Cardiac fibroblast (primary cell): ENCODE measurements around the gene SUV39H2.
"Not testable (repeated sequence)": the region's sequence is repeated elsewhere in the genome, so short reads cannot be mapped to it uniquely, and the experiment has no call there.

Experiments used
- DNase-seq, 2 donors: peaks; one replicate each; pipeline versions ENCODE4 v3.0.0 to v3.0.0-alpha.2; 2010; ENCODE audit warnings: low read depth in 2 of 2
- H3K4me3 ChIP-seq, 2 donors: replicated peaks in 1 of 2; 1 replicate in 1 of 2; 2 replicates in 1 of 2; pipeline ENCODE4 v1.5.1; 2011; ENCODE audit warnings: low read depth in 2 of 2, low read length in 2 of 2, mild to moderate bottlenecking in 2 of 2, moderate library complexity in 1 of 2
- CTCF ChIP-seq: IDR thresholded peaks from one replicate; pipeline ENCODE4 v1.5.1; 2011; ENCODE audit warnings: low read depth, mild to moderate bottlenecking, low read length, inconsistent platforms

SUV39H2 gene

GRCh38 chr10:14926061-14926470 is 47.4 kb downstream of the SUV39H2 start:
- H3K4me3 ChIP-seq, result no peak overlapping the region
- no peak for TF ChIP-seq CTCF
- no peak for DNase-seq

- TF ChIP-seq CTCF, result no peak
- DNase-seq, result no peak
- no peak overlapping the region for H3K4me3 ChIP-seq
Measured at GRCh38 chr10:14926722-14927416, 48.2 kb downstream of the SUV39H2 start.

GRCh38 chr10:14930610-14931009 is 51.9 kb downstream of the SUV39H2 start:
- H3K4me3 ChIP-seq, result no peak overlapping the region
- no peak for TF ChIP-seq CTCF
- DNase-seq, result no peak

GRCh38 chr10:14936584-14936983 is 57.9 kb downstream of the SUV39H2 start:
- peak; percentile 16 for DNase-seq
- no peak for TF ChIP-seq CTCF
- no peak overlapping the region for H3K4me3 ChIP-seq

- DNase-seq, result peak in 1 of 2 donors; percentile 32
- H3K4me3 ChIP-seq, result not testable (repeated sequence)
Measured at GRCh38 chr10:14938971-14939370, 60.3 kb downstream of the SUV39H2 start.

- DNase-seq, H3K4me3 ChIP-seq: not testable (repeated sequence)
Measured at GRCh38 chr10:14942147-14942949, 63.7 kb downstream of the SUV39H2 start.

GRCh38 chr10:14942950-14943338 is 64.3 kb downstream of the SUV39H2 start:
- not testable (repeated sequence) for DNase-seq, H3K4me3 ChIP-seq

- TF ChIP-seq CTCF, result no peak
- DNase-seq, result peak; percentile 15 to 60
Measured at GRCh38 chr10:14945108-14945507, 66.4 kb downstream of the SUV39H2 start.

More at GRCh38 chr10:14945108-14945507, 66.4 kb downstream of the SUV39H2 start:
- H3K4me3 ChIP-seq, result no peak overlapping the region
